ENCODE data around the gene IFNL1. TPM values are rescaled to one million over a fixed set of nuclear protein-coding genes. Genes with fewer than 3 reads are reported as not detected.

The IFNL1 gene
- total RNA-seq, 2 experiments from 2014 or later, result 0.26 to 0.70 TPM

- H3K4me3 Mint-ChIP-seq, result no peak overlapping the region
- H3K36me3 Mint-ChIP-seq, result peaks cover 2% of the 10 kb centered on the region
- H3K9me3 Mint-ChIP-seq (ENCODE audit: low read depth), result no peaks in the 10 kb centered on the region
- CTCF ChIA-PET, result interaction anchor here (0.9 kb wide), 2 partner anchors 19 to 173 kb away, joined by 3 read pairs; no protein-coding TSS in a partner anchor
- DNase-seq (no peak), ATAC-seq (no peak)
- H3K4me1 Mint-ChIP-seq, result peaks cover 27% of the 10 kb centered on the region
- no peak overlapping the region for H3K27ac Mint-ChIP-seq
- H3K27me3 Mint-ChIP-seq, result peaks cover 31% of the 10 kb centered on the region
These were observed 2.8 kb upstream of the IFNL1 start for GRCh38 chr19:39293394-39293793.

DNA sequence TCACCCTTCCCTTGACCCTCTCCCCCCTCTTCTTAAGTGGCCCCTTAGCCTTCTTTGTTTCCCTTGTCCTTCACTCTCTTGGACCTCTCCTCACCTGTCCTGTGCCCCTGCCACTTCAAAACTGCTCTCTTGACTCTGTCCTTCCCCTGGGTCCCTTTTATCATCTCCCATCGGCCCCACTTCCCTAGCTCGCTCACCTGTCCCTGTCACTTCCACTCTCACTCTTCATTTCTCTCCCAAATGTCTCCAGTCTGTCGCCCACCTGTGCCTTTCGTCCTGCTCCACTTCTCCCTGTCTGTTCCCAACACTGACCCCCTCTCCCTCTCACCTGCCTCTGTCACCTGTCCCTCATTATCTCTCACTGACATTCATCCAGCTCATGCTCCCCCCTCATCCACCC, 699 bp downstream of the IFNL1 start:
- Mint-ChIP-seq H3K9me3 (ENCODE audit: low read depth) (no peaks in the 10 kb centered on the region), H3K4me1 (peaks cover 51% of the 10 kb centered on the region), H3K36me3 (no peaks in the 10 kb centered on the region), H3K4me3 (no peak overlapping the region), H3K27ac (peak overlapping the region; percentile 24), H3K27me3 (peaks cover 19% of the 10 kb centered on the region)
- ATAC-seq, result no peak
- DNase-seq, result no peak
- CTCF ChIA-PET, result interaction anchor here (0.6 to 2.8 kb wide), 2 partner anchors 11 to 174 kb away, joined by 3 to 7 read pairs; no protein-coding TSS in a partner anchor

DNA sequence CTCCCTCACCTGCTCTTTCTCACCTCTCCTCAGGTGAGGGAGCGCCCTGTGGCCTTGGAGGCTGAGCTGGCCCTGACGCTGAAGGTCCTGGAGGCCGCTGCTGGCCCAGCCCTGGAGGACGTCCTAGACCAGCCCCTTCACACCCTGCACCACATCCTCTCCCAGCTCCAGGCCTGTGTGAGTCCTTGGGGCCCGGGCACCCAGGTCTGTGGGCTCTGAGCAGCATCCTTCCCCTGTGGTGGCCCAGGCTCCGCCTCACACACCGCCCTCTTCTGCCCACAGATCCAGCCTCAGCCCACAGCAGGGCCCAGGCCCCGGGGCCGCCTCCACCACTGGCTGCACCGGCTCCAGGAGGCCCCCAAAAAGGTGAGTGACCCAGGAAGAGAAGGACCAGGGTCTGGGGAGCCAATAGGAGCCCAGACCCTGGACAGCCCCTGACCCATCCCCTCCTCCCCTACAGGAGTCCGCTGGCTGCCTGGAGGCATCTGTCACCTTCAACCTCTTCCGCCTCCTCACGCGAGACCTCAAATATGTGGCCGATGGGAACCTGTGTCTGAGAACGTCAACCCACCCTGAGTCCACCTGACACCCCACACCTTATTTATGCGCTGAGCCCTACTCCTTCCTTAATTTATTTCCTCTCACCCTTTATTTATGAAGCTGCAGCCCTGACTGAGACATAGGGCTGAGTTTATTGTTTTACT, 1.9 kb downstream of the IFNL1 start:
- Mint-ChIP-seq H3K36me3 (no peaks in the 10 kb centered on the region), H3K27me3 (peaks cover 16% of the 10 kb centered on the region), H3K4me3 (peak overlapping the region; percentile 67), H3K4me1 (peaks cover 51% of the 10 kb centered on the region), H3K9me3 (ENCODE audit: low read depth) (no peaks in the 10 kb centered on the region), H3K27ac (peak overlapping the region; percentile 83)
- CTCF ChIA-PET, result interaction anchor here (0.9 to 2.3 kb wide), 2 partner anchors 30 to 321 kb away, joined by 3 to 10 read pairs; no protein-coding TSS in a partner anchor
- ATAC-seq (peak; percentile 88), DNase-seq (peak; percentile 94)

DNA sequence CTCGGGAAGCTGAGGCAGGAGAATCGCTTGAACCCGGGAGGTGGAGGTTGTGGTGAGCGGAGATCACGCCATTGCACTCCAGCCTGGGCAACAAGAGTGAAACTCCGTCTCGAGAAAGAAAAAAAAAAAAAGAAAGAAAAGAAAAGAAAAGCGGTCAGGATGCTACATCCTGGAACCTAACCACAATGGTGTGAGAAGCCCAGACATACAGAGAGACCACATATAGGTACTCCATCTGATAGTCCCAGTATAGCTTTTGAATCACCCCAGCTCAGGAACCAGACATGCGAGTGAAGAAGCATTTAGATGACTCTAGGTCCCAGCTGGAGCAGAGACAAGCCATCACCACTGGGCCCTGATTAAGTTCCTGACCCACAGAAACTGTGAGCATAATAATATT, 3.2 kb downstream of the IFNL1 start:
- peak; percentile 53 for ATAC-seq
- Mint-ChIP-seq H3K4me1 (peaks cover 49% of the 10 kb centered on the region), H3K27me3 (peaks cover 14% of the 10 kb centered on the region), H3K36me3 (no peaks in the 10 kb centered on the region), H3K9me3 (ENCODE audit: low read depth) (no peaks in the 10 kb centered on the region), H3K27ac (peak overlapping the region; percentile 77), H3K4me3 (no peak overlapping the region)
- CTCF ChIA-PET, result interaction anchor here (0.7 to 2.3 kb wide), 6 partner anchors 10 to 102 kb away, joined by 3 to 10 read pairs (median 3); no protein-coding TSS in a partner anchor
- DNase-seq, result peak; percentile 76

- Mint-ChIP-seq H3K27me3 (peaks cover 12% of the 10 kb centered on the region), H3K27ac (peak overlapping the region; percentile 30), H3K4me1 (peaks cover 48% of the 10 kb centered on the region), H3K4me3 (no peak overlapping the region), H3K9me3 (ENCODE audit: low read depth) (no peaks in the 10 kb centered on the region), H3K36me3 (no peaks in the 10 kb centered on the region)
- ATAC-seq (no peak), DNase-seq (no peak)
- CTCF ChIA-PET, result interaction anchor here (0.8 to 2.3 kb wide), 5 partner anchors 11 to 102 kb away, joined by 3 to 10 read pairs (median 3); no protein-coding TSS in a partner anchor
These were observed 3.6 kb downstream of the IFNL1 start for GRCh38 chr19:39299832-39300231.

GRCh38 chr19:39301021-39301420, 4.8 kb downstream of the IFNL1 start:
- H3K4me1 Mint-ChIP-seq, result peaks cover 45% of the 10 kb centered on the region
- no peak for DNase-seq
- no peaks in the 10 kb centered on the region for H3K36me3 Mint-ChIP-seq
- H3K9me3 Mint-ChIP-seq (ENCODE audit: low read depth), result no peaks in the 10 kb centered on the region
- no peak for ATAC-seq
- peaks cover 8% of the 10 kb centered on the region for H3K27me3 Mint-ChIP-seq
- H3K27ac Mint-ChIP-seq, result no peak overlapping the region
- H3K4me3 Mint-ChIP-seq, result no peak overlapping the region
- CTCF ChIA-PET, result interaction anchor here (1.6 kb wide), 1 partner anchor 33 kb away, joined by 4 read pairs; no protein-coding TSS in a partner anchor

DNA sequence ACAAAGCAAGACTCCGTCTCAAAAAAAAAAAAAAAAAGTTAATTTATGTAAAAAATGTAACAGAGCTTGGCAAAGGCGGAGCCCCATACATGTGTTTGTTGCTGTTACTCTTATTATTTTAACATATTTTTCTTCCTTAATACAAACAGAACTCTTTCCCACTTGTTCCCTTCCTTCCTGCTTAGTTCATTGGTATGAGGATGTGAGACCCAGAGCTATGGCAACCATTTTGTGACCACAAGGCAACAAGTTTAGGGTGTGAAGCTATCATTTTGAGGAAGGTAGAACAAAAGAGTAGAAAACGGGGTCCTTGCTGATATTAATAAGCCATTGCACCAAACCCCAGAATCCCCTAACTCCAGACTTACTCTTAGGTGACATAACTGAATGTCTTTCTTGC, 5.4 kb downstream of the IFNL1 start:
- peaks cover 4% of the 10 kb centered on the region for H3K27me3 Mint-ChIP-seq
- H3K9me3 Mint-ChIP-seq (ENCODE audit: low read depth), result no peaks in the 10 kb centered on the region
- ATAC-seq (no peak), DNase-seq (no peak)
- H3K27ac Mint-ChIP-seq, result no peak overlapping the region
- CTCF ChIA-PET, result interaction anchor here (0.7 to 1.6 kb wide), 2 partner anchors 33 to 452 kb away, joined by 3 to 4 read pairs; no protein-coding TSS in a partner anchor
- no peak overlapping the region for H3K4me3 Mint-ChIP-seq
- H3K4me1 Mint-ChIP-seq, result peaks cover 42% of the 10 kb centered on the region
- H3K36me3 Mint-ChIP-seq, result no peaks in the 10 kb centered on the region

GRCh38 chr19:39303373-39304184, 7.4 kb downstream of the IFNL1 start:
- no peak overlapping the region for H3K27ac Mint-ChIP-seq
- peaks cover 24% of the 10 kb centered on the region for H3K4me1 Mint-ChIP-seq
- H3K4me3 Mint-ChIP-seq, result no peak overlapping the region
- H3K36me3 Mint-ChIP-seq, result no peaks in the 10 kb centered on the region
- CTCF ChIA-PET, result interaction anchor here (0.9 to 1.6 kb wide), 4 partner anchors 9 to 25 kb away, joined by 3 read pairs; no protein-coding TSS in a partner anchor
- H3K9me3 Mint-ChIP-seq (ENCODE audit: low read depth), result no peaks in the 10 kb centered on the region
- H3K27me3 Mint-ChIP-seq, result peaks cover 4% of the 10 kb centered on the region
- no peak for DNase-seq
- ATAC-seq, result no peak

DNA sequence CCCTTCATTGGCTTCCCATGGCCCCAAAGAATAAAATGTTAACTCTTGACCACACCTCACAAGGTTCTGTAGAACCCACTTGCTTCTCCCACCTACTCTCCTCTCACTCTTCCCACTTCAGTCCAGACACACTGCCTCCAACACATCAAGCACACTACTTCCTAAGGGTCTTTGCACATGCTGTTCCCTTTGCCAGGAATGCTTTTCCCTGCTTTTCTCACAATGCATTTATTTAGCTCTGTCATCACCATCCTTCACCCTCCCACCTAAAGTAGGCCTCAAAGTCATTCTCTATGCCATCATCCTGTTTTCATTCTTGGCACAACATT, 7.9 kb downstream of the IFNL1 start:
- Mint-ChIP-seq H3K4me3 (no peak overlapping the region), H3K9me3 (ENCODE audit: low read depth) (no peaks in the 10 kb centered on the region), H3K36me3 (no peaks in the 10 kb centered on the region), H3K4me1 (peaks cover 20% of the 10 kb centered on the region), H3K27me3 (peaks cover 4% of the 10 kb centered on the region), H3K27ac (no peak overlapping the region)
- CTCF ChIA-PET, result interaction anchor here (0.9 to 1.6 kb wide), 3 partner anchors 8 to 19 kb away, joined by 3 read pairs; no protein-coding TSS in a partner anchor
- no peak for ATAC-seq
- no peak for DNase-seq

- Mint-ChIP-seq H3K4me1 (peaks cover 12% of the 10 kb centered on the region), H3K27me3 (peaks cover 4% of the 10 kb centered on the region), H3K9me3 (ENCODE audit: low read depth) (no peaks in the 10 kb centered on the region), H3K27ac (no peak overlapping the region), H3K36me3 (peaks cover 4% of the 10 kb centered on the region), H3K4me3 (no peak overlapping the region)
- no peak for ATAC-seq
- CTCF ChIA-PET, result interaction anchor here (1.5 kb wide), 1 partner anchor 18 kb away, joined by 3 read pairs; no protein-coding TSS in a partner anchor
- DNase-seq, result no peak
These were observed 8.7 kb downstream of the IFNL1 start for GRCh38 chr19:39304701-39305571.

GRCh38 chr19:39306075-39306474, 9.9 kb downstream of the IFNL1 start:
- no peak overlapping the region for H3K27ac Mint-ChIP-seq
- CTCF ChIA-PET, result interaction anchor here (0.8 to 1.2 kb wide), 2 partner anchors 10 to 22 kb away, joined by 3 to 4 read pairs; no protein-coding TSS in a partner anchor
- peaks cover 5% of the 10 kb centered on the region for H3K36me3 Mint-ChIP-seq
- DNase-seq (no peak), ATAC-seq (no peak)
- no peaks in the 10 kb centered on the region for H3K9me3 Mint-ChIP-seq (ENCODE audit: low read depth)
- no peak overlapping the region for H3K4me3 Mint-ChIP-seq
- H3K4me1 Mint-ChIP-seq, result peaks cover 4% of the 10 kb centered on the region
- no peaks in the 10 kb centered on the region for H3K27me3 Mint-ChIP-seq

GRCh38 chr19:39307046-39307821, 11.0 kb downstream of the IFNL1 start:
- Mint-ChIP-seq H3K9me3 (ENCODE audit: low read depth) (no peaks in the 10 kb centered on the region), H3K4me3 (no peak overlapping the region), H3K36me3 (peaks cover 11% of the 10 kb centered on the region), H3K27me3 (no peaks in the 10 kb centered on the region), H3K27ac (no peak overlapping the region), H3K4me1 (peaks cover 2% of the 10 kb centered on the region)
- ATAC-seq (no peak), DNase-seq (no peak)
- CTCF ChIA-PET, result interaction anchor here (1.2 kb wide), 1 partner anchor 21 kb away, joined by 4 read pairs; no protein-coding TSS in a partner anchor

Measured in activated CD8-positive, alpha-beta memory T cell treated with anti-CD3 and anti-CD28 coated beads, Interleukin-2, amount 10 ng/mL, durations not matched to agents 7 days and 5 days (primary cell).